Measurements from ENCODE around the gene UBE2H.
"Not testable (repeated sequence)": the region's sequence is repeated elsewhere in the genome, so short reads cannot be mapped to it uniquely, and the experiment has no call there.

UBE2H gene

GRCh38 chr7:129831424-129832058 lies 121.2 kb downstream of the UBE2H start:
- Histone ChIP-seq H3K27me3 (ENCODE audit: control insufficient read depth in 1 of 2, insufficient read depth in 2 of 2, low read length in 2 of 2) (no peaks in the 10 kb centered on the region), H3K4me3 (ENCODE audit: low read length in 2 of 2) (no peak overlapping the region), H3K9ac (ENCODE audit: low read length in 2 of 2) (no peak overlapping the region), H3K4me1 (ENCODE audit: control insufficient read depth, insufficient read depth, low read length) (peaks cover 20% of the 10 kb centered on the region), H3K36me3 (ENCODE audit: control insufficient read depth in 2 of 2, insufficient read depth in 2 of 2, low read length in 2 of 2) (peaks cover 14% of the 10 kb centered on the region in 2 donors), H3K9me3 (ENCODE audit: control insufficient read depth in 2 of 2, low read length in 2 of 2) (no peaks in the 10 kb centered on the region), H3K27ac (ENCODE audit: low read length) (peak overlapping the region; percentile 31)

DNA sequence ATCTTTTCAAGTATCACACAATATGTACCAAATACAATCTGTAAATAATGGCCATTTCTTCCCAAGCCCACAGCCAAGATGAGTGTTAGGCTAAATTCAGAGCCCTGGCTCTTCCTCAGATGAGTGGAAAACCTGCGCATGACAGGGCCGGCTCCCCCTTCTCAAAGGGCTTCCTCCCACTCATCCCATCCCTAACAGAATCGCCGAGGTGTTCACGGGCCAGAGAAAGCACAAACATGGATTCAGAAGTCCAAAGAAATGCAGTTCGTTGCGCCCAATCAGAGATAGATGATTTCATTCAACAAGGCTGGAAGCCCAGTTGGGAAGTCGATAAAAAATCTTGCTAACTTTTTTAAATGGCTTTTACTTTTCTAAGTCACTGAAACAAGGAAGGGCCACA lies 121.8 kb downstream of the UBE2H start:
- Histone ChIP-seq H3K9me3 (ENCODE audit: control insufficient read depth in 2 of 2, low read length in 2 of 2) (no peaks in the 10 kb centered on the region), H3K27me3 (ENCODE audit: control insufficient read depth in 1 of 2, insufficient read depth in 2 of 2, low read length in 2 of 2) (no peaks in the 10 kb centered on the region), H3K4me1 (ENCODE audit: control insufficient read depth, insufficient read depth, low read length) (peaks cover 24% of the 10 kb centered on the region), H3K9ac (ENCODE audit: low read length in 2 of 2) (no peak overlapping the region), H3K27ac (ENCODE audit: low read length) (peak overlapping the region; percentile 31), H3K36me3 (ENCODE audit: control insufficient read depth in 2 of 2, insufficient read depth in 2 of 2, low read length in 2 of 2) (peaks cover 12 to 14% of the 10 kb centered on the region in 2 donors), H3K4me3 (ENCODE audit: low read length in 2 of 2) (no peak overlapping the region)

DNA sequence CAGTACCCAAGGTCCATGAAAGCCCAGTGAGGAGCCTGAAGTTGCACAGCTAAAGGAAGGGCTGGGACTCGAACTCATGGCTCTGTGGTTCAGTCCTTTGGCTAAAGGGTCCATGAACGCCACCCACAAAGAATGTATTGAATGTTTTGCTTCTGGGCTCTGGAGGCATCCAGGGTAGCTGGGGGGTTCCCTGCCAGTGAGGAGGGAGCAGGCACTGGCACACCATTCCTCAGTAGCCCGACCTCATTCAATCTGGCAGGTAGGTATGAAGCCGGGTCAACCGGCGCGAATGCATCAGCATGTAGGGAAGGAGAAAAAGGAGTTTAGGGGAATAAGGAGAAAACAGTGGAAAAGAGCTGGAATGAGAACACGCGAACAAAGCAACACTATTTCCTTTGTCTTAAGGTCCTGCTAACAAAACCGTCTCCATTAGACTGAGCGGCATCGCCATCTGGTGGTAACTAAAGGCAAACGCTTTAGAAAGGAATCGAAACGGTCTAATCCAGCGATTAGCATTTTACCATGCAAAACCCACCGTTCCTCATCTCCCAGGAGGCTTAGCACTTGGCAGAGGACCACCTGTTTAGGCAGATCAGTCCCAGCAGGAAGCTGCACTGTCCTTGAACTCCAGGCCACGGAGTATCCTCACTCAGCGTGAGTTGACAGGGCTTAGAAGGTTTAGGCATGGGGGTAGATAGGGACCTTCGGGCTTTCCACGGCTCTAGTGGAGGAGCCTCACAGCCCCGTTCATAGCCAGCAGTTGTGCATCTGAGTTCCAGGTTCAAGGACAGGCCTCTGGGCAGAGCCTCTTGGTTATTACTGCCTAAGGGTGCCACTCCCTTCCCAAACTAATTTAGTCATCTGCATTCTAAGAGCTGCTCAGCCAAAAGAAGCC lies 122.8 kb downstream of the UBE2H start:
- Histone ChIP-seq H3K9ac (ENCODE audit: low read length in 2 of 2) (peak overlapping the region; percentile 40 to 62), H3K4me3 (ENCODE audit: low read length in 2 of 2) (peak overlapping the region; percentile 47 to 68), H3K9me3 (ENCODE audit: control insufficient read depth in 2 of 2, low read length in 2 of 2) (no peaks in the 10 kb centered on the region), H3K36me3 (ENCODE audit: control insufficient read depth in 2 of 2, insufficient read depth in 2 of 2, low read length in 2 of 2) (peaks cover 11 to 14% of the 10 kb centered on the region in 2 donors), H3K4me1 (ENCODE audit: control insufficient read depth, insufficient read depth, low read length) (peaks cover 29% of the 10 kb centered on the region), H3K27ac (ENCODE audit: low read length) (peak overlapping the region; percentile 24), H3K27me3 (ENCODE audit: control insufficient read depth in 1 of 2, insufficient read depth in 2 of 2, low read length in 2 of 2) (no peaks in the 10 kb centered on the region)

DNA sequence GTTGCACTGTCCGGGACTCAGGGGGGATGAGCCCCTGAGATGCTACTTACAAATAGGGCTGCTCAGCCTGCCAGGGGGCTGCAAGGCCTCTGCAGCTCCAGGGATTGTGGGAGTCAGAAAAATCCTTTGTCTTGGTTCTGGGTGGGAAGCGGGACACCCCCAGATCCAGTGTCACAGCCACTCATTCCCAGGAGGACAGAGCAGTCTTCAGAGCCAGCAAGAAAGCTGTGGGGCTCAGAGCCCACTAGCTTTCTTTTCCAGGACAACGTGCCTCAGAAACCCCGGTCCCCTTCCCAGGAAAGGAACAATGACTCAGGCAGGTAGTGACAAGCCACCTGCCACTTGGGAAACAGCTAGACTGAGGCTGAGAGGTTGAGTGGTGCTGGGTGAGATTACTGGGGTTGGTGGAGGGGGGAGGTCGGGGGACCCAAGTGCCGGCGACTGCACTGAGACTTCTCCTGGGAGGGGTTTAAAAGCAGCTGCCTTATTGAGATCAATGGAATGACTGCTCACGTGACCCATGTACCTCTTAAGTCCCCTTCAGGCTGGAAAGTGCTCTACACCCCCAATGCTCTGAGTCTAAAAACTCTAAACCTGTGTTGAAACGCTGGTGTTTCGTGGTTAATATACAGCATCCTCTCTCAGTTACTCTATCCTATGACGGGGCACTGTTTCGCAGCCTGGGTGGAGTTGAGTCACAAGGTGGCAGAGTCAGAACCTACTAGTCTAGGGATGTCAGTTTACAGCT lies 123.6 kb downstream of the UBE2H start:
- Histone ChIP-seq H3K27me3 (ENCODE audit: control insufficient read depth in 1 of 2, insufficient read depth in 2 of 2, low read length in 2 of 2) (no peaks in the 10 kb centered on the region), H3K27ac (ENCODE audit: low read length) (no peak overlapping the region), H3K4me1 (ENCODE audit: control insufficient read depth, insufficient read depth, low read length) (peaks cover 33% of the 10 kb centered on the region), H3K9ac (ENCODE audit: low read length in 2 of 2) (no peak overlapping the region), H3K4me3 (ENCODE audit: low read length in 2 of 2) (no peak overlapping the region), H3K9me3 (ENCODE audit: control insufficient read depth in 2 of 2, low read length in 2 of 2) (no peaks in the 10 kb centered on the region), H3K36me3 (ENCODE audit: control insufficient read depth in 2 of 2, insufficient read depth in 2 of 2, low read length in 2 of 2) (peaks cover 8 to 13% of the 10 kb centered on the region in 2 donors)

DNA sequence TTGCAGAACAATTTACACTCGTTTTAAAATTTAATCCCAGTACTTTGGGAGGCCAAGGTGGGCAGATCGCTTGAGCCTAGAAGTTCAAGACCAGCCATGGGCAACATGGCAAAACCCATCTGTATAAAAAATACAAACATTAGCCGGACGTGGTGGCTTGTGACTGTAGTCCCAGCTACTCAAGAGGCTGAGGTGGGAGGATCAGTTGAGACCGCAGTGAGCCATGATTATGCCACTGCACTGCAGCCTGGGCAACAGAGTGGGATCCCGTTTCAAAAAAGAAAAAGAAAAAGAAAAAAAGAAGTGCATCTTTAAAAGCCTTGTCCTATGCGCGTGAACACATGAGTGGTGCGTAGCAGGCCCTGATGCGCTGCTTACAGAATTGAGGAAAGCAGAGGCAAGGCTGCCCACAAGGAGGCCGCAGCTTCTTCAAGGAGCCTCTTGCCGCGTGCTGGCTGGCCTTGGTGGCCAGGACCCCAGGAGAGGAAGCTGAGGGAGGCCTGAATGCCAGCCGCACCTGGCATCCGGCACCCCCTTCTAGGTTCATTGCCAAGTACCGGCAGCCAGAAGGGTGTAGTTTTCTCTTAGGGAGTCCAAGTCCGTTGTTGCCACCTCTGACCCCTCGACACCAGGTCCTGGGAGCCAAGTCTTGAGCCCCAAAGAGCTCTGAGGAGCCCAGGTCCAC lies 124.5 kb downstream of the UBE2H start:
- Histone ChIP-seq H3K4me3 (ENCODE audit: low read length in 2 of 2) (no peak overlapping the region), H3K9me3 (ENCODE audit: control insufficient read depth in 2 of 2, low read length in 2 of 2) (no peaks in the 10 kb centered on the region), H3K4me1 (ENCODE audit: control insufficient read depth, insufficient read depth, low read length) (peaks cover 33% of the 10 kb centered on the region), H3K36me3 (ENCODE audit: control insufficient read depth in 2 of 2, insufficient read depth in 2 of 2, low read length in 2 of 2) (peaks cover 3 to 4% of the 10 kb centered on the region in 2 donors), H3K27me3 (ENCODE audit: control insufficient read depth in 1 of 2, insufficient read depth in 2 of 2, low read length in 2 of 2) (no peaks in the 10 kb centered on the region), H3K27ac (ENCODE audit: low read length) (no peak overlapping the region), H3K9ac (ENCODE audit: low read length in 2 of 2) (no peak overlapping the region)

DNA sequence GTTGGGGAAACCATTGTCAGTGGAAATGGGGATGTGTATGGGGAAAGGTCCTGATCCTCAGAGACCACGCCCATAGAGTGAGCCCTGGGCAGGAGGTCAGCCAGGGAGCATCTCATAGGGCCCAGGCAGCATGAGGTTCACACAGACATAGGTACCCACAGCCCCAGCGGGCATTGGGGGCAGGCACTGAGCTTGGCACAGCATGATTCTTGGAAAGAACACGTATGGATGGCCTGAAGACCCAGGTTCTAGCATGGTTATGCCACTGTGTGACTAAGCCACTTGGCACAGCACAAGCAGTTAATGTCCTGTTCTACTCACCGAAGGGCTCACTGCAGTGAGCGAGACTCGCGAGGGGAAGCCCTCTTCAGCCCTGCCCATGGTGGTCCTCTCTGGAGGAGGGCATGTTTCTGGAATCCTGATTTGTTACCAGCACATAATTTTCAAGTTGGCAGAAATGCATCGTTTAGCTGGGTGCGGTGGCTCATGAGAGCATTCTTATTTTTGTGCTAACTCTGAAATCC lies 125.2 kb downstream of the UBE2H start:
- no peaks in the 10 kb centered on the region for H3K9me3 ChIP-seq (ENCODE audit: control insufficient read depth in 2 of 2, low read length in 2 of 2)
- peaks cover 3 to 4% of the 10 kb centered on the region in 2 donors for H3K36me3 ChIP-seq (ENCODE audit: control insufficient read depth in 2 of 2, insufficient read depth in 2 of 2, low read length in 2 of 2)
- H3K4me3 ChIP-seq (ENCODE audit: low read length in 2 of 2), result no peak overlapping the region
- peaks cover 33% of the 10 kb centered on the region for H3K4me1 ChIP-seq (ENCODE audit: control insufficient read depth, insufficient read depth, low read length)
- no peak overlapping the region for H3K27ac ChIP-seq (ENCODE audit: low read length)
- no peaks in the 10 kb centered on the region for H3K27me3 ChIP-seq (ENCODE audit: control insufficient read depth in 1 of 2, insufficient read depth in 2 of 2, low read length in 2 of 2)
- no peak overlapping the region for H3K9ac ChIP-seq (ENCODE audit: low read length in 2 of 2)

DNA sequence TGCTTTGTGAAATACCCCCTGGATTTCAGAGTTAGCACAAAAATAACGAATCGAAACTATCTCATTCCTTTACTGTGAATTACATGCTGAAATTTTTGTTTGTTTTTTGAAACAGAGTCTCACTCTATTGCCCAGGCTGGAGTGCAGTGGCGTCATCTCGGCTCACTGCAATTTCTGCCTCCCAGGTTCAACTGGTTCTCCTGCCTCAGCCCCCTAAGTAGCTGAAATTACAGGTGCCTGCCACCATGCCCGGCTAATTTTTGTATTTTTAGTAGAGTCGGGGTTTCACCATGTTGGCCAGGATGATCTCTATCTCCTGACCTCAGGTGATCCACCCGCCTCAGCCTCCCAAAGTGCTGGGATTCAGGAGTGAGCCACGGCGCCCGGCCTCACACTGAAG lies 125.9 kb downstream of the UBE2H start:
- not testable (repeated sequence) for H3K27ac ChIP-seq (ENCODE audit: low read length); H3K9me3 ChIP-seq (ENCODE audit: control insufficient read depth in 2 of 2, low read length in 2 of 2); H3K9ac ChIP-seq (ENCODE audit: low read length in 2 of 2); H3K4me3 ChIP-seq (ENCODE audit: low read length in 2 of 2); H3K36me3 ChIP-seq (ENCODE audit: control insufficient read depth in 2 of 2, insufficient read depth in 2 of 2, low read length in 2 of 2); H3K27me3 ChIP-seq (ENCODE audit: control insufficient read depth in 1 of 2, insufficient read depth in 2 of 2, low read length in 2 of 2)
- H3K4me1 ChIP-seq (ENCODE audit: control insufficient read depth, insufficient read depth, low read length), result peaks cover 28% of the 10 kb centered on the region

DNA sequence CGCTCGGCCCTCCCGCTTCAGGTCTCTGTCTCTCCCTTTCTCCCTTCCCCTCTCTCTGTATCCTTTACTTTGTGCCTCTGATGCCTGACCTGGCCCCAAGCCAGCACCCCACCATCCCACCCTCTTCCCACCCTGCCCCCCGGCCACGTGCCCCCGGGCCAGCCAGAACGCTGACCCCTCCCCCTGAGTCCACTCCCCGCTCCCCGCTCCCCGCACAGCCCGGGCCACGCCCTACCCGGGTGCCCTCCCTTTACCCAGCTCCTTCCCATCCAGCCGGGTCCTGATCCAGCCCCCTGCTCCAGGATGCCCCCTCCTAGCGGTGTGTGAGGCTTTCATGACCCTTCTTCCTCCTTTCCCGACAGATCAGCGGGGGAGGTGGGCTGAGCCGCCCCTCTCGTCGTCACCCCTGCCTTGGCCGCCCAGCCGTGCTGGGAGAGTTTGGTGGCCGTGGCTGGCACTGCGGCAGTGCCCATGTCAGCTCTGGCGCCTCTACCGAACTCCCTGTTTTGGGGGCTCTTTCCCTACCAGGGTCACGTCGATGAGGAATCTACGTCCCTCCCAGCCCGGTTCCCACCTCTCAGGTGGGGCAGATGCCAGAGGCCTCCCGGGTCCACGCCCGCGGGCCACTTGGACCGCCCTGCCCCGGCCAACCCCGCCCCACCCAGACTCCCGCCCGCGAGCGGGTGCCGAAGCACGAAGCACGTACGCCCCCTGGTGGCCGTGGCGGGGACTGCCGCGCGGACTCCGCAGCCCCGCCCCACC lies 127.4 kb downstream of the UBE2H start:
- no peaks in the 10 kb centered on the region for H3K9me3 ChIP-seq (ENCODE audit: control insufficient read depth in 2 of 2, low read length in 2 of 2)
- H3K4me1 ChIP-seq (ENCODE audit: control insufficient read depth, insufficient read depth, low read length), result peaks cover 16% of the 10 kb centered on the region
- no peaks in the 10 kb centered on the region for H3K36me3 ChIP-seq (ENCODE audit: control insufficient read depth in 2 of 2, insufficient read depth in 2 of 2, low read length in 2 of 2)
- no peaks in the 10 kb centered on the region for H3K27me3 ChIP-seq (ENCODE audit: control insufficient read depth in 1 of 2, insufficient read depth in 2 of 2, low read length in 2 of 2)
- H3K27ac ChIP-seq (ENCODE audit: low read length), result no peak overlapping the region
- peak overlapping the region; percentile 36 to 53 for H3K9ac ChIP-seq (ENCODE audit: low read length in 2 of 2)
- peak overlapping the region; percentile 83 to 86 for H3K4me3 ChIP-seq (ENCODE audit: low read length in 2 of 2)

- no peak overlapping the region for H3K27ac ChIP-seq (ENCODE audit: low read length)
- H3K36me3 ChIP-seq (ENCODE audit: control insufficient read depth in 2 of 2, insufficient read depth in 2 of 2, low read length in 2 of 2), result no peaks in the 10 kb centered on the region
- no peaks in the 10 kb centered on the region for H3K9me3 ChIP-seq (ENCODE audit: control insufficient read depth in 2 of 2, low read length in 2 of 2)
- H3K4me3 ChIP-seq (ENCODE audit: low read length in 2 of 2), result peak overlapping the region; percentile 83 to 86
- no peaks in the 10 kb centered on the region for H3K27me3 ChIP-seq (ENCODE audit: control insufficient read depth in 1 of 2, insufficient read depth in 2 of 2, low read length in 2 of 2)
- peak overlapping the region in 1 of 2 donors; percentile 36 for H3K9ac ChIP-seq (ENCODE audit: low read length in 2 of 2)
- peaks cover 12% of the 10 kb centered on the region for H3K4me1 ChIP-seq (ENCODE audit: control insufficient read depth, insufficient read depth, low read length)
These were observed 128.2 kb downstream of the UBE2H start for GRCh38 chr7:129824291-129825208.

Data from stomach smooth muscle (tissue), 2 donors.